ENCODE data around the gene ASMTL.
"Not testable (repeated sequence)": the region's sequence is repeated elsewhere in the genome, so short reads cannot be mapped to it uniquely, and the experiment has no call there.

DNA sequence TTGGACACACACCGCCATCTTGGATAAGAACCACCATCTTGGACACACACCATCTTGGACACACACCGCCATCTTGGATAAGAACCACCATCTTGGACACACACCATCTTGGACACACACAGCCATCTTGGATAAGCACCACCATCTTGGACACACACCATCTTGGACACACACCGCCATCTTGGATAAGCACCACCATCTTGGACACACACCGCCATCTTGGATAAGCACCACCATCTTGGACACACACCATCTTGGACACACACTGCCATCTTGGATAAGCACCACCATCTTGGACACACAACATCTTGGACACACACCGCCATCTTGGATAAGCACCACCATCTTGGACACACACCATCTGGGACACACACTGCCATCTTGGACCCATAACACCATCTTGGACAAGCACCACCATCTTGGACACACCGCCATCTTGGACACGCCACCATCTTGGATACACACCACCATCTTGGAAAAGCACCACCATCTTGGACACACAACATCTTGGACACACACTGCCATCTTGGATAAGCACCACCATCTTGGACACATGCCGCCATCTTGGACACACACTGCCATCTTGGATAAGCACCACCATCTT lies 4.6 kb downstream of the ASMTL start:
- TF ChIP-seq, protein P1, sequence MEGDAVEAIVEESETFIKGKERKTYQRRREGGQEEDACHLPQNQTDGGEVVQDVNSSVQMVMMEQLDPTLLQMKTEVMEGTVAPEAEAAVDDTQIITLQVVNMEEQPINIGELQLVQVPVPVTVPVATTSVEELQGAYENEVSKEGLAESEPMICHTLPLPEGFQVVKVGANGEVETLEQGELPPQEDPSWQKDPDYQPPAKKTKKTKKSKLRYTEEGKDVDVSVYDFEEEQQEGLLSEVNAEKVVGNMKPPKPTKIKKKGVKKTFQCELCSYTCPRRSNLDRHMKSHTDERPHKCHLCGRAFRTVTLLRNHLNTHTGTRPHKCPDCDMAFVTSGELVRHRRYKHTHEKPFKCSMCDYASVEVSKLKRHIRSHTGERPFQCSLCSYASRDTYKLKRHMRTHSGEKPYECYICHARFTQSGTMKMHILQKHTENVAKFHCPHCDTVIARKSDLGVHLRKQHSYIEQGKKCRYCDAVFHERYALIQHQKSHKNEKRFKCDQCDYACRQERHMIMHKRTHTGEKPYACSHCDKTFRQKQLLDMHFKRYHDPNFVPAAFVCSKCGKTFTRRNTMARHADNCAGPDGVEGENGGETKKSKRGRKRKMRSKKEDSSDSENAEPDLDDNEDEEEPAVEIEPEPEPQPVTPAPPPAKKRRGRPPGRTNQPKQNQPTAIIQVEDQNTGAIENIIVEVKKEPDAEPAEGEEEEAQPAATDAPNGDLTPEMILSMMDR (IDR thresholded peaks at IDR 0.05; ENCODE audit: poor library complexity), result not testable (repeated sequence)
- not testable (repeated sequence) for TF ChIP-seq EZH2phosphoT487 (IDR thresholded peaks at IDR 0.05; ENCODE audit: low read depth, severe bottlenecking, unreplicated experiment); EZH2 (IDR thresholded peaks at IDR 0.05; ENCODE audit: borderline replicate concordance)

Measured in hepatocyte (in vitro differentiated cells).